HG03139 (cell line): Measurements from ENCODE around the gene CTCFL.

Experiments used
- ATAC-seq: cut with Tn5 transposase; IDR thresholded peaks from one replicate; pipeline ENCODE4 v1.9.1; 2021; ENCODE audit not compliant: unreplicated experiment

CTCFL gene

GRCh38 chr20:57449398-57450354 lies 75.3 kb downstream of the CTCFL start:
- no peak for ATAC-seq

DNA sequence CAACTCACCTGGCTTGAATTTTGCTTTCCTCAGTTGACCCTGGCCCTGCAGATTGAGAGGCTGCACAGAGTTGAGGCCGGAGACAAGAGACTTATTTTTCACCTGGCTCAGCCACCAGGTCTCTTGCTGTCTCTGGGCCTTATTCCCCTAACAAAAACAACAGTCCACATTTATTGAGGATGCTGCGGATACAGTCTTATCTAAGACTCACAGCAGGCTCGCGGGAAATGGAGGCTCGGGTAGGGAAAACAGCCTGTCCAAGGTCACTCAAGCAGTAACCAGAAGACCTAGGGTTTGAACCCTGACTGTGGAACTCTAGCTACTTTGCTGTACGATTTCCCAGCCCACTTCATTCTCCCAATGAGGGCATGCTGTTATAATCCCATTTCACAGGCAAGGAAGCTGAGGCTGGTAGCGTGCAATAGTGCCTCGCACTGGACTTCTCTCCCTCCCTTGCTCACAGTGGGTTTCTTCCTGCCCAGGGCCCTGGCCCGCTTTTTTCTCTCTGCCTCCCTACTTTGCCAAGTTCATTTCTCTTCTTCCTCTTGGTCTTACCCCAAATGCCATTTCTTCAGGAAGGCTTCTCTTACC lies 76.1 kb downstream of the CTCFL start:
- no peak for ATAC-seq
